ENCODE measurements around the gene INSYN2B.

- TF ChIP-seq, protein P1, sequence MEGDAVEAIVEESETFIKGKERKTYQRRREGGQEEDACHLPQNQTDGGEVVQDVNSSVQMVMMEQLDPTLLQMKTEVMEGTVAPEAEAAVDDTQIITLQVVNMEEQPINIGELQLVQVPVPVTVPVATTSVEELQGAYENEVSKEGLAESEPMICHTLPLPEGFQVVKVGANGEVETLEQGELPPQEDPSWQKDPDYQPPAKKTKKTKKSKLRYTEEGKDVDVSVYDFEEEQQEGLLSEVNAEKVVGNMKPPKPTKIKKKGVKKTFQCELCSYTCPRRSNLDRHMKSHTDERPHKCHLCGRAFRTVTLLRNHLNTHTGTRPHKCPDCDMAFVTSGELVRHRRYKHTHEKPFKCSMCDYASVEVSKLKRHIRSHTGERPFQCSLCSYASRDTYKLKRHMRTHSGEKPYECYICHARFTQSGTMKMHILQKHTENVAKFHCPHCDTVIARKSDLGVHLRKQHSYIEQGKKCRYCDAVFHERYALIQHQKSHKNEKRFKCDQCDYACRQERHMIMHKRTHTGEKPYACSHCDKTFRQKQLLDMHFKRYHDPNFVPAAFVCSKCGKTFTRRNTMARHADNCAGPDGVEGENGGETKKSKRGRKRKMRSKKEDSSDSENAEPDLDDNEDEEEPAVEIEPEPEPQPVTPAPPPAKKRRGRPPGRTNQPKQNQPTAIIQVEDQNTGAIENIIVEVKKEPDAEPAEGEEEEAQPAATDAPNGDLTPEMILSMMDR (IDR thresholded peaks at IDR 0.05; ENCODE audit: borderline replicate concordance, extremely low read depth, low read length, poor library complexity, severe bottlenecking): no peak
- no peak for TF ChIP-seq EZH2 (IDR thresholded peaks at IDR 0.05; ENCODE audit: borderline replicate concordance, low read depth, low read length, severe bottlenecking)
Observed at GRCh38 chr5:169831331-169831730, 149.0 kb downstream of the INSYN2B start.

Data from DND-41 (cell line).